IPS-11a (cell line): ENCODE results near the gene DLG5.

Experiments used
- H3K4me3 ChIP-seq: one replicate; pipeline ENCODE4 v1.5.1; 2013; ENCODE audit warnings: low read depth, low read length, control low read depth

The DLG5 gene

DNA sequence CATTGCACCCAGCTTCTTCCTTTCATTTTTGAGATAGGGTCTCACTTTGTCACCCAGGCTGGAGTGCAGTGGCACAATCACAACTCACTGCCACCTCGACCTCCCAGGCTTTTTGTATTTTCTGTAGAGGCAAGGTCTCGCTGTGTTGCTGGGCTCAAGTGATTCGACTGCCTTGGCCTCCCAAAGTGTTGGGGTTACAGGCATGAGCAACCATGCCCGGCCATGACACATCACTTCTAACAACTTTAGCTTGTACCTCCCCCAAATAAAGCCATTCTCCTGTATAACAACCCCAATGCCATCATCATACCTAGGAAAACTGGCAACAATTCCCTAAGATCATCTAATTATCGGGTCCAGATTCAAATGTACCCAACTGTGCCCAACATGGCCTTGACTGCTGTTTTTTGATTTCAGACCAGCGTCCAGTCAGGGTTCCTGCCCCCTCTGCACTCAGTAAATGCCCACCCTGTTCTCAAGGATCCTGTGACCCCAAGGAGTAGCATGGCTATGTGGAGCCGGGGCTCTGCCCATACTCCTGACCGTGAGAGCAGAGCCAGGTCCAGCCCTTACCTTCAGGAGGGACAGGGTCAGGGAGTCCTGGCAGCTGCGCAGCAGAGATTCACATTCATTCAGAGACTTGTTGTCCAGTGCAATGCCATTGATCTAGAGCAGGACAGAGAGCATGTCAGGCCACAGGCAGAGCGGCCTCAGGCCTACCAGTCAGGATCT is 102.6 kb downstream of the DLG5 start:
- H3K4me3 ChIP-seq = no peak overlapping the region

- H3K4me3 ChIP-seq = no peak overlapping the region
Observed at GRCh38 chr10:77821551-77821950, 105.0 kb downstream of the DLG5 start.

DNA sequence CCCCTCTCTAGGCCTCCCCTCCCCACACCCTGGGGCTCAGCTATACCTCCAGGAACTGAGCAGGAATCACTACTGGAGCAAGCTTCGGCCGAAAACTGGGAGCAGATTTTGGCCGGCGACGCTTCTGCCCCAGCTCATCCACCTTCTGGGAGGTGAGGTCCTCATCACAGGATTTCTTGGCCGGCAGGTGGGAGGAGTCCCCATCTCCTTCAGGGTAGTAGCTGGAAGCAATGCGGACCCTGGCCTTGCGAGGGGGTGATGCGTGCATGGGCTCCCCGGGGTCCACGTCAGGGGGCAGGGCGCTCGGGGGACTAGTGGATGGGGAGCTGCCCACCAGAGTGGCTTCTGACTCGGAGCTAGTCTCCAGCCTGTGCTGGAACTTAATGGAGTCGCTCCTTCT is 105.5 kb downstream of the DLG5 start:
- H3K4me3 ChIP-seq = no peak overlapping the region

- no peak overlapping the region for H3K4me3 ChIP-seq
Observed at GRCh38 chr10:77820349-77820748, 106.2 kb downstream of the DLG5 start.

GRCh38 chr10:77819210-77820112 is 107.1 kb downstream of the DLG5 start:
- H3K4me3 ChIP-seq = no peak overlapping the region

DNA sequence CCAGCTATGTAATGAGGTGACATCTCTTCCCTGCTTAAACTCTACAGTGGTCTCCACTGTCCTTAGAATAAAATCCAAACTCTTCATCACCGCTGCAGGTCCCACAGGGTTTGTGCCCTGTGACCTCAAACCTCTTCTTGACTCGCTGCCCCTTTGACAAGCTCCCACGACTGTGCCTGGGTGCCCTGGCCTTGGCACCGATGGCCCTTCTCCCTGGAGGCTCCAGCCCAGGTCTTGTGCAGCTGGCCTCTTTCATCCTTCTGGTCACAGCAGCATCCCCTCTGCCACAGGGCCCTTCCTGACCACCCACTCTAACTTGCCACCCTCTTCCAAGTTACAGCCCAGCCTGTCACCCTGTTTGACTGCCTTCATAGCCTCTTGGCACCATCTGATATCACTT is 108.2 kb downstream of the DLG5 start:
- no peak overlapping the region for H3K4me3 ChIP-seq

DNA sequence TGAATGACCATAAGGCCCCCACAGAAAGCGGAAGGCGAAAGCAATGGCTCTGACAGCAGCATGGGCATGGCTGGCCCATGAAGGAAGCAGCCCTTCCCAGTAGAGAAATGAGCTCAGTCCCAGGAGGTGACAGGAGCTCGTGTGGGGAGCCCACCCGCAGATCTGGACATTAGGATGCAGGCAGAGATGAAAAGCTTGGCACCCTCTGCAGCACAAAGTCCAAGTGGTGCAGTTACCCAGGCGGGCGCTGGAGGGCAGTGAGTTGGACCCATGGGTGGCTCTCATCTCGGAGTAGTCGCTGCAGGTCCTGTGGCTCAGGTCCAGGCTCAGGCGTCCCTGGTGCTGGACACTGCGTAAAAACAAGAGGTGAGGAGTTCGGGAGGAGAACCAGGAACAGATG is 109.0 kb downstream of the DLG5 start:
- H3K4me3 ChIP-seq = no peak overlapping the region

DNA sequence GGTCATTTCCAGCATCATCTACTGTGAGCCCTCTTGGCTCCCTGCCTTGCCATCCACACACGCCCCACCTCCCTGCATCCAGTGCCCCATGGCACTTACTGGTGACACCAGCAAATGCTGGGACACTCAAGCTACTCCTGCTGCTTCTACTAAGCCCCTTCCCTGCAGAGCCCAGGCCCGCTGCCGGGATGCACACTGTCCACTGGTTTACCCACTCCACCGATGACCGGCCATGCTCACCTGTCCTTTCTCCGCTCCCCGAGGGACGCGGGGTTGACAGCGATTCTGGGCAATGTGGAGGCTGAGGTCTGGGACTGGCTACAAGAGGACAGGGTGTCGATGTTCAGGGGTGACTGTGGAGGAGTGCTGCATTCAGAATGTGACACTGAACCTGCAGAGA is 110.2 kb downstream of the DLG5 start:
- no peak overlapping the region for H3K4me3 ChIP-seq

DNA sequence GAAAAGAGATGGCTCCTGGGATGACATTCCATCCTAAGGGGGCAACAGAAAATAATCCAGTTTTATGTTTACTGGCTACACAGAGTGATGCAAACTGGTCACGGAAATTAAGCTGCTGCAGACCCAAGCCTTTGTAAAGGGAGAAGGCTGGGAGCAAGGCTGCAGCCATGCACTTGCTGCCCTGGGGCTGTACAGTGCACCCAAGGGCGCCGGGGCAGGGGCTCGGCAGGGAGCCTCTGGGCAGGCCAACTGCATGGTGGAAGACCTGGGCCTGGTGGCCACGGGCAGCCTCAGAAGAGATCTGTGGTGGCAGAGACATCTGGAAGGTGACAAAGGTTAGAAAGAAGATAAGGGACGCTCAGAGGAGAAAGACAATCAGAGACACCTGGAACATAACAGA is 113.8 kb downstream of the DLG5 start:
- no peak overlapping the region for H3K4me3 ChIP-seq

GRCh38 chr10:77811831-77812430 is 114.6 kb downstream of the DLG5 start:
- H3K4me3 ChIP-seq = no peak overlapping the region

DNA sequence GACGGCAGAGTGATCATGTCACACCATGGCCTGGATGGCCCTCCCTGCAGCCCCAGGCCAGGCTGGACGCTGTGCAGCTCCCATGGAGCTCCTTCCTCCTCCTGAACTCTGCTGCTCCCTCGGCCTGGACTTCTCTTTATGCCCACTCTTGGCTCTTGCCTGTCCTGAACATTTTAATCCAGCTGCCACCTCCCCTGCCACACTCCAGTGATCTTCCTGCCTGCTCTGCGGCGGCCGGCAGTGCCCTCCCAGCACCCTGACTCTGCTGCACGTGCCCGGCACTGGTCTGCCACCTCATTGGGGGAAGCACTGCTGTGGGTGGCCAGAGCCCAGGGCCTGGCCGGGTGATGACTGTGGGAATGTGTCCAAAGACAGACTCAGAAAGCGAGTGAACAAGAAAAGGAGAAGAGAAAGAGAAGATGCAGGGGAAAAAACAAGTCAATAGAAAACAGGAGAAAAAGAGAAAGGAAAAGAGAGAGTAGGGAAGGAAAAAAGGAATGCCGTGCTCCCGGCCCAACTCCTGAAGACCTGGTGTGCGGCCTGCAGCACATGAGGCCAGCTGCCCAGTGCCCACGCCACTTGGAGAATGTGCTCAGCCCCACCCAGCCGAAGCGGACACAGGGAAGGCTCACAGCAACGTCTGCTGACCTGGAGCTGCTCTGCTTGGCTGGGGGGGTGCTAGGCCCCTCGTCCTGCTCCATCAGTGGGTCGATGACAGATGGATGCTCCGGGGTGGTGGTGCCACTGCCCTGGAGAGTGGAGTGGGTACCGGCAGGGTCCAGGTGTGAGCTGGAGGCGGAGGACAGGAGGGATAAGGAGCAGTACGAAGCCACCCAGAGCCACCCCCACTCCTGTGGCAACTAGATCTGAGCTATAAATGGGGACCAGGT is 115.9 kb downstream of the DLG5 start:
- H3K4me3 ChIP-seq = no peak overlapping the region

- no peak overlapping the region for H3K4me3 ChIP-seq
Observed at GRCh38 chr10:77809336-77809735, 117.2 kb downstream of the DLG5 start.

DNA sequence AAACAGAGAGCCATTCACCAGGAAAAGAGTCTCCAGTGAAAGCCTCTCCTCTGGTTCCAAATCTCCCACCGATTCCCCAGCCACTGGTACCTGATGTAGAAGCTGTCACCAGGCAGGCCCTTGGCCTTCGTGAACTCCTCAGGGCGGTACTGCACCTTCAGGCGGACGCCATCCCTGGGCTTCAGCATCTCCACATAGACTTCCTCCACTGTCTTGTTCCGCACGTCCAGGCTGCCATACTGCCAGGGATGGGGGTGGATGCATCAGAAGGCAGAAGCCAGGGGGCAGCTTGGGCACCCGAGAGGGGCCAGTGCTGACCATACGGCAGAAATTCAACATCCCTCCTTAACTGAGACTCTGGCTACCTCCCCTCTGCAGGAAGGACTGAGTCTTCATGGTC is 118.8 kb downstream of the DLG5 start:
- H3K4me3 ChIP-seq = no peak overlapping the region

DNA sequence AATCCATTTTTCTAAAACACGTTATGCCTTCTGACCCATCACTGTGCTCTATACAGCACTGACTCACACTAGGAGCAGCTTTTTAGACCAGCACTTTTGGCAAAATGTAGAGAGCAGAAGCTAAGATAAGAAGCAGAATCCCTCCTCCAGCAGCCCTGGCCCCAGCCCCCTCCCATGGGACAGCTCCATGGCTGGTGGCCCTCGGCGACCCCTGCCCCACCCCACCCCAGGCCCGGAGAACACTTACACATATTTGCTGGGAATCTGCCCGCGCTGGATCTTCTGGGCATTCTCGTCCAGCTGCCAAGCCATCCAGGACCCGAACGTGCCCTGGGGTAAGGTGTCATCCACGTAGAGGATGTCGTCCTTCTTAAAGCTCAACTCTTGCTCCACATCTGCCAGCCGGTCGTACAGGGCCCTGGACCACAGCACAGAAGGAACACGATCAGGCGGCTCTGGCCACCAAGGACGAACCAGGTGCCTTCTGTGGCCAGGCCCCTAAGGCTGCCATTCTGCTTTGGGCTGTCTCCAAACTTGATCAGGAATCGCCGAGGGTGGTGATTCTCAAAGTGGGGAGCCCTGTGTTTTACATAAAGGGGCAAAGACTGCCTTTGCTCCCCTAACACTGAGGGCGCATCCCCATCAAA is 119.9 kb downstream of the DLG5 start:
- H3K4me3 ChIP-seq = no peak overlapping the region

DNA sequence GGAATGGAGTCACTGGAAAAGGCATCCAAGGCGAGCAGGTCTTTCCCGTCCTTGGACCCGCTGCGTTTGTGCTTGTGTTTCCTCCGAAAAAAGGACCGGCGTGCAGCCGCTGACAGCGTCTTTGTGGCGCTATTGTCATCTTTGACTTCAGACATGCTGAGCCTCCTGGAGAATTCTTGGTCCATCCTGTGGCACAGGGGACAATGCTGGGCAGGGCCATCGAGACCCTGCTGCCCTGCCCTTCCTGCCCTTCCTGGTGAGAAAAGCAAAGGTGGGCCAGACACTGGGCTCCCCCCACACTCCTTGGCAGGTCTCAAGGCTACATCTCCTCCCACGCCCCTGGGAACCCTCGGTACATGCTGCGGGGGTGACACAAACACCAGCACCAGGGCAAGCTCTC is 120.9 kb downstream of the DLG5 start:
- H3K4me3 ChIP-seq = no peak overlapping the region

- no peak overlapping the region for H3K4me3 ChIP-seq
Observed at GRCh38 chr10:77804371-77804770, 122.2 kb downstream of the DLG5 start.

DNA sequence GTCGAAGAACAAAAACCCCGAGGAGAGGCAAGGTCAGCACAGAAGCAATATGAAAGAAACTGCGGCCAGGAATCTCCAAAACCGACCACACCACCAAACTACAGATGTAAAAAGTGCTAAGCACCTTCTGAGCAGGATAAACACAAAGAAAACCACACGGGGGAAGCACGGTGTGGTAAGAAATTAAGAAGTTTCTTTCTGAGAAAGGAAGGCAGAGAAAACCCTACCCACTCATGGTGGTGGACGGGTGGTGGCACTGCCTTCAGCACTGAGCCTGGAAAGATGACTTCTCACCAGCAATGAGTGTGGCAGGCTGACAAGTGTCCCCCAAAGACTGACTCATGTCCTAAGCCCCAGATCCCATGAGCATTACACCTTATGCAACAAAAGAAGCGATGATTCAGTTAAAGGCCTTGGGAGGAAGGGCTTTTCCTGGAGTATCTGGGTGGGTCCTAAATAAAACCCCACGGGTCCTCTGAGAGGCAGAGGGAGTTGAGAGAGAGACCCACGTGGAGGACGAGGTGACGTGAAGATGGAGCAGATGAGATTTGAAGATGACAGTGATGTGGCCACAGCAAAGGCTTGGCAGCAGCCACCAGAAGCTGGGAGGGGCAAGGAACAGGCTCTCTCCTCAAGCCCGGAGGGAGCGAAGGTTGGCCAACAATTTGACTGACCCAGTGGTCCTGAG is 124.9 kb downstream of the DLG5 start:
- H3K4me3 ChIP-seq = no peak overlapping the region

DNA sequence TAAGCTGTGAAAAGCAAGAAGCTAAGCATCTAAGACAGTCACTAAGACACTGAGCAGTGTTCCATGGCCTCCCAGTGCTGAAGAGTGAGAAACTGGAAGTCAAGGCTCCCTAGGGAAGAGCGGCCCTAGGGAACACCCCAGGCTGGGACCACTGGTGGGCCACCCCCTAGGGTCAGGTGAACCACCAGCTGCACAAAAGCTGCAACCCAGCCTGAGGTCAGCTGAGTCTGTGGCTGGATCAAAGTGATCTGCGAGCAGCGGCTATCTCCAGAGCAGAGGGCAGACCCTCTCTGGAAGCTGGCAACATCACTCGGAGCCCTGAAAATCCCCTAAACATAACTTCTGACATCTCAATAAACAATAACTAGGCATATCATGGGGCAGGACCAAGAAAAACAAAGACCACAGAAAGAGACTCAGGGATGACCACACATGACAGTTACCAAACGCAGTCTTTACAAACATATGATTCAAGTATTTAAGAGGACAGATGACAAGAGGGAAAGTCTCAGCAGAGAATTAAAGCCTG is 125.8 kb downstream of the DLG5 start:
- no peak overlapping the region for H3K4me3 ChIP-seq

DNA sequence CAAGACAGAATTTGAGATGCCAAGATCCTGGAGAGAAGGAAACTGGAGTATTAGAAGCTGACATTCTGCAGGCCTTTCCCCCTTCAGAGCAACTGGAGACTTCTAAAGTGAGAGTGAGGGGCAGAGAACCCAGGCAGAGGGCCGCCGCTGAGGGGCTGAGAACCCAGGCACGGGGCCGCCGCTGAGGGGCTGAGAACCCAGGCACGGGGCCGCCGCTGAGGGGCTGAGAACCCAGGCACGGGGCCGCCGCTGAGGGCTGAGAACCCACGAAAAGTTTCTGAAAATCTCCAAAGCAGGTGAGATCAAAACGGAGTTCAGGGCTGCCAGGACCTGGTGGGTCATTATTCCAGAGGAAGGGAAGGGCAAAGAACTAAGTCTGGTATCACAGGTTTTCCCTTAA is 126.2 kb downstream of the DLG5 start:
- H3K4me3 ChIP-seq = no peak overlapping the region

- no peak overlapping the region for H3K4me3 ChIP-seq
Observed at GRCh38 chr10:77799352-77799751, 127.2 kb downstream of the DLG5 start.
